Stimulated activated naive CD8-positive, alpha-beta T cell treated with anti-CD3 and anti-CD28 coated beads, Interleukin-15, amount 100 ng/mL, for 72 hours (primary cell): ENCODE measurements around the gene SLC22A17.

Experiments used
- ATAC-seq: fragments of 150-1000 bp; cut with Tn5 transposase; 2 replicates; pipeline ENCODE4 v1.10.0; 2021; ENCODE audit warnings: mild to moderate bottlenecking, moderate library complexity
- DNase-seq, 2 donors: peaks; one replicate each; pipeline ENCODE4 v3.0.0; 2021 to 2022
- H3K27ac Mint-ChIP-seq, 2 donors: one replicate each; pipeline ENCODE4 v1.8.0; 2022; ENCODE audit warnings: mild to moderate bottlenecking in 2 of 2, mixed read lengths in 2 of 2, moderate library complexity in 2 of 2
- H3K27me3 Mint-ChIP-seq: one replicate; pipeline ENCODE4 v1.8.0; 2022; ENCODE audit warnings: mixed read lengths
- H3K4me1 Mint-ChIP-seq: one replicate; pipeline ENCODE4 v1.8.0; 2022; ENCODE audit warnings: mild to moderate bottlenecking, mixed read lengths
- H3K4me3 Mint-ChIP-seq, 2 donors: one replicate each; pipeline ENCODE4 v1.8.0; 2022; ENCODE audit warnings: mild to moderate bottlenecking in 2 of 2, mixed read lengths in 2 of 2, moderate library complexity in 1 of 2
- H3K9me3 Mint-ChIP-seq, 2 donors: one replicate each; pipeline ENCODE4 v1.8.0; 2022; ENCODE audit warnings: mixed read lengths in 2 of 2

The SLC22A17 gene

GRCh38 chr14:23299211-23299957, 53.3 kb downstream of the SLC22A17 start:
- Mint-ChIP-seq H3K4me3 (no peak overlapping the region), H3K4me1 (peaks cover 59% of the 10 kb centered on the region), H3K27me3 (no peaks in the 10 kb centered on the region), H3K27ac (no peak overlapping the region), H3K9me3 (no peaks in the 10 kb centered on the region)
- ATAC-seq (no peak), DNase-seq (no peak)

GRCh38 chr14:23297611-23298277, 54.9 kb downstream of the SLC22A17 start:
- H3K4me1 Mint-ChIP-seq: peaks cover 58% of the 10 kb centered on the region
- H3K27me3 Mint-ChIP-seq: no peaks in the 10 kb centered on the region
- DNase-seq (no peak), ATAC-seq (no peak)
- H3K9me3 Mint-ChIP-seq: no peaks in the 10 kb centered on the region
- H3K27ac Mint-ChIP-seq: peak overlapping the region in 1 of 2 donors; percentile 77
- no peak overlapping the region for H3K4me3 Mint-ChIP-seq

- no peaks in the 10 kb centered on the region for H3K27me3 Mint-ChIP-seq
- no peak for ATAC-seq
- H3K4me1 Mint-ChIP-seq: peaks cover 54% of the 10 kb centered on the region
- H3K4me3 Mint-ChIP-seq: no peak overlapping the region
- peak overlapping the region; percentile 22 to 77 for H3K27ac Mint-ChIP-seq
- no peaks in the 10 kb centered on the region for H3K9me3 Mint-ChIP-seq
- DNase-seq: no peak
Measured at GRCh38 chr14:23297096-23297495, 55.6 kb downstream of the SLC22A17 start.
